ENCODE measurements around the gene UNC5A. TPM values are rescaled to one million over a fixed set of nuclear protein-coding genes. Genes with fewer than 3 reads are reported as not detected.

UNC5A gene
- polyA plus RNA-seq, 1 of the 3 experiments (the other 2 are of a cell fraction), result 0.46 TPM

- H4K20me1 ChIP-seq (ENCODE audit: insufficient read depth), result no peaks in the 10 kb centered on the region; the same call in 1 of the 2 replicates
- POLR2A ChIA-PET, result no interaction called here
- WGBS (ENCODE audit: low lambda C conversion rate), result 96% methylated on average over 6 of the region's 6 CpGs
These were observed 108.3 kb downstream of the UNC5A start for GRCh38 chr5:176918613-176919012.

GRCh38 chr5:176921714-176922113, 111.4 kb downstream of the UNC5A start:
- Histone ChIP-seq H3K9me3 (no peaks in the 10 kb centered on the region), H3K9ac (no peak overlapping the region), H3F3A (replicated peaks; ENCODE audit: insufficient read depth) (no peaks in the 10 kb centered on the region), H3K4me2 (no peak overlapping the region), H3K27me3 (ENCODE audit: insufficient read depth) (no peaks in the 10 kb centered on the region), H3K9me2 (no peaks in the 10 kb centered on the region), H3K36me3 (replicated peaks in 1 of 2; ENCODE audit: control insufficient read depth in 1 of 2, insufficient read depth in 2 of 2, low read length in 1 of 2) (peaks cover 12 to 28% of the 10 kb centered on the region in 2 experiments), H2AFZ (ENCODE audit: low read depth) (no peak overlapping the region), H4K20me1 (ENCODE audit: insufficient read depth) (no peaks in the 10 kb centered on the region; the same call in 1 of the 2 replicates), H3K79me2 (ENCODE audit: insufficient read depth) (no peaks in the 10 kb centered on the region), H3K4me3 (ENCODE audit: low read depth in 2 of 2, low read length in 1 of 2) (no peak overlapping the region), H3K4me1 (ENCODE audit: control insufficient read depth in 1 of 2, insufficient read depth in 2 of 2, low read depth in 1 of 2, low read length in 1 of 2) (no peaks in the 10 kb centered on the region), H3K27ac (ENCODE audit: low read depth in 2 of 2, low read length in 1 of 2) (no peak overlapping the region)
- WGBS (ENCODE audit: low lambda C conversion rate), result 90% methylated on average over 3 of the region's 3 CpGs
- CTCF ChIA-PET, result interaction anchor here (0.5 to 1.8 kb wide), 4 partner anchors 23 to 641 kb away, joined by 3 to 4 read pairs (median 4); partner anchors contain the start of gene HK3
- TF ChIP-seq, protein P1, sequence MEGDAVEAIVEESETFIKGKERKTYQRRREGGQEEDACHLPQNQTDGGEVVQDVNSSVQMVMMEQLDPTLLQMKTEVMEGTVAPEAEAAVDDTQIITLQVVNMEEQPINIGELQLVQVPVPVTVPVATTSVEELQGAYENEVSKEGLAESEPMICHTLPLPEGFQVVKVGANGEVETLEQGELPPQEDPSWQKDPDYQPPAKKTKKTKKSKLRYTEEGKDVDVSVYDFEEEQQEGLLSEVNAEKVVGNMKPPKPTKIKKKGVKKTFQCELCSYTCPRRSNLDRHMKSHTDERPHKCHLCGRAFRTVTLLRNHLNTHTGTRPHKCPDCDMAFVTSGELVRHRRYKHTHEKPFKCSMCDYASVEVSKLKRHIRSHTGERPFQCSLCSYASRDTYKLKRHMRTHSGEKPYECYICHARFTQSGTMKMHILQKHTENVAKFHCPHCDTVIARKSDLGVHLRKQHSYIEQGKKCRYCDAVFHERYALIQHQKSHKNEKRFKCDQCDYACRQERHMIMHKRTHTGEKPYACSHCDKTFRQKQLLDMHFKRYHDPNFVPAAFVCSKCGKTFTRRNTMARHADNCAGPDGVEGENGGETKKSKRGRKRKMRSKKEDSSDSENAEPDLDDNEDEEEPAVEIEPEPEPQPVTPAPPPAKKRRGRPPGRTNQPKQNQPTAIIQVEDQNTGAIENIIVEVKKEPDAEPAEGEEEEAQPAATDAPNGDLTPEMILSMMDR (IDR thresholded peaks at IDR 0.05), result no peak
- no peak for TF ChIP-seq SMC3 (IDR thresholded peaks at IDR 0.05; ENCODE audit: low read depth, low read length)
- no peak for TF ChIP-seq SIN3A (IDR thresholded peaks at IDR 0.05; ENCODE audit: borderline replicate concordance, low read depth, low read length)
- no peak for TF ChIP-seq FOXJ3 (CRISPR knock-in tag; IDR thresholded peaks at IDR 0.05)
- no peak for TF ChIP-seq PBX3 (IDR thresholded peaks at IDR 0.05)
- no peak for TF ChIP-seq ELF1 (IDR thresholded peaks at IDR 0.05)
- TF ChIP-seq, protein P2, sequence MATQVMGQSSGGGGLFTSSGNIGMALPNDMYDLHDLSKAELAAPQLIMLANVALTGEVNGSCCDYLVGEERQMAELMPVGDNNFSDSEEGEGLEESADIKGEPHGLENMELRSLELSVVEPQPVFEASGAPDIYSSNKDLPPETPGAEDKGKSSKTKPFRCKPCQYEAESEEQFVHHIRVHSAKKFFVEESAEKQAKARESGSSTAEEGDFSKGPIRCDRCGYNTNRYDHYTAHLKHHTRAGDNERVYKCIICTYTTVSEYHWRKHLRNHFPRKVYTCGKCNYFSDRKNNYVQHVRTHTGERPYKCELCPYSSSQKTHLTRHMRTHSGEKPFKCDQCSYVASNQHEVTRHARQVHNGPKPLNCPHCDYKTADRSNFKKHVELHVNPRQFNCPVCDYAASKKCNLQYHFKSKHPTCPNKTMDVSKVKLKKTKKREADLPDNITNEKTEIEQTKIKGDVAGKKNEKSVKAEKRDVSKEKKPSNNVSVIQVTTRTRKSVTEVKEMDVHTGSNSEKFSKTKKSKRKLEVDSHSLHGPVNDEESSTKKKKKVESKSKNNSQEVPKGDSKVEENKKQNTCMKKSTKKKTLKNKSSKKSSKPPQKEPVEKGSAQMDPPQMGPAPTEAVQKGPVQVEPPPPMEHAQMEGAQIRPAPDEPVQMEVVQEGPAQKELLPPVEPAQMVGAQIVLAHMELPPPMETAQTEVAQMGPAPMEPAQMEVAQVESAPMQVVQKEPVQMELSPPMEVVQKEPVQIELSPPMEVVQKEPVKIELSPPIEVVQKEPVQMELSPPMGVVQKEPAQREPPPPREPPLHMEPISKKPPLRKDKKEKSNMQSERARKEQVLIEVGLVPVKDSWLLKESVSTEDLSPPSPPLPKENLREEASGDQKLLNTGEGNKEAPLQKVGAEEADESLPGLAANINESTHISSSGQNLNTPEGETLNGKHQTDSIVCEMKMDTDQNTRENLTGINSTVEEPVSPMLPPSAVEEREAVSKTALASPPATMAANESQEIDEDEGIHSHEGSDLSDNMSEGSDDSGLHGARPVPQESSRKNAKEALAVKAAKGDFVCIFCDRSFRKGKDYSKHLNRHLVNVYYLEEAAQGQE (IDR thresholded peaks at IDR 0.05; ENCODE audit: low read depth, low read length), result no peak
- no peak for TF ChIP-seq TAF1 (IDR thresholded peaks at IDR 0.05; ENCODE audit: borderline replicate concordance, low read depth, low read length)
- POLR2A ChIA-PET, result no interaction called here
- DNase-seq, result no peak

More at GRCh38 chr5:176918613-176919012, 108.3 kb downstream of the UNC5A start:
- H3K4me3 ChIP-seq (ENCODE audit: low read depth in 2 of 2, low read length in 1 of 2), result no peak overlapping the region
- TF ChIP-seq RXRA (IDR thresholded peaks at IDR 0.05; ENCODE audit: borderline replicate concordance, low read depth) (no peak), PBX3 (IDR thresholded peaks at IDR 0.05) (no peak), EP300 (IDR thresholded peaks at IDR 0.05; ENCODE audit: borderline replicate concordance in 1 of 2, low read depth in 1 of 2, low read length in 1 of 2) (no peak), RCOR1 (IDR thresholded peaks at IDR 0.05; ENCODE audit: low read length) (no peak), RAD21 (IDR thresholded peaks at IDR 0.05; ENCODE audit: low read length) (no peak), TAF1 (IDR thresholded peaks at IDR 0.05; ENCODE audit: borderline replicate concordance, low read depth, low read length) (no peak), FOXM1 (IDR thresholded peaks at IDR 0.05; ENCODE audit: low read depth) (no peak), IRF3 (IDR thresholded peaks at IDR 0.05; ENCODE audit: low read depth, low read length) (no peak)
- no peak overlapping the region for H3K4me2 ChIP-seq
- H3K27ac ChIP-seq (ENCODE audit: low read depth in 2 of 2, low read length in 1 of 2), result no peak overlapping the region
- H3K79me2 ChIP-seq (ENCODE audit: insufficient read depth), result no peaks in the 10 kb centered on the region; the same call in 1 of the 2 replicates
- H3K9ac ChIP-seq, result no peak overlapping the region
- H3K27me3 ChIP-seq (ENCODE audit: insufficient read depth), result no peaks in the 10 kb centered on the region
- H3K4me1 ChIP-seq (ENCODE audit: control insufficient read depth in 1 of 2, insufficient read depth in 2 of 2, low read depth in 1 of 2, low read length in 1 of 2), result no peaks in the 10 kb centered on the region
- no peak for DNase-seq
- H3K9me3 ChIP-seq, result no peaks in the 10 kb centered on the region
- no peaks in the 10 kb centered on the region for H3K9me2 ChIP-seq
- H3F3A ChIP-seq (replicated peaks; ENCODE audit: insufficient read depth), result no peaks in the 10 kb centered on the region
- H3K36me3 ChIP-seq (replicated peaks in 1 of 2; ENCODE audit: control insufficient read depth in 1 of 2, insufficient read depth in 2 of 2, low read length in 1 of 2), result peaks cover 13 to 28% of the 10 kb centered on the region in 2 experiments
- no peak overlapping the region for H2AFZ ChIP-seq (ENCODE audit: low read depth)
- CTCF ChIA-PET, result no interaction called here
